Ovary (tissue), 9 donors: ENCODE data around the gene EDIL3. TPM values are rescaled to one million over a fixed set of nuclear protein-coding genes. Genes with fewer than 3 reads are reported as not detected.

ENCODE experiments used
- DNase-seq, 5 donors: peaks; one replicate each; pipeline ENCODE4 v3.0.0-alpha.2; 2019 to 2020
- H3K27ac ChIP-seq, 2 donors: fragments of 200-600 bp; one replicate each; pipeline versions ENCODE4 v1.5.1 to v1.8.0; 2019 to 2022
- H3K27me3 ChIP-seq: fragments of 200-600 bp; one replicate; pipeline ENCODE4 v1.8.0; 2022
- H3K36me3 ChIP-seq: fragments of 200-600 bp; sonication (generic); one replicate; pipeline ENCODE4 v1.5.1; 2019
- H3K4me1 ChIP-seq: one replicate; pipeline ENCODE4 v1.8.1; 2013; ENCODE audit warnings: mild to moderate bottlenecking, moderate library complexity; ENCODE audit not compliant: insufficient read depth
- H3K4me3 ChIP-seq: fragments of 200-600 bp; sonication (generic); one replicate; pipeline ENCODE4 v1.5.1; 2017
- H3K9me3 ChIP-seq, 2 donors: fragments of 200-600 bp in 1 of 2; sonication (generic) in 1 of 2; one replicate each; pipeline versions ENCODE4 v1.5.1 to v1.8.1; 2013 to 2019; ENCODE audit warnings: mild to moderate bottlenecking in 1 of 2, moderate library complexity in 1 of 2
- CTCF ChIP-seq, 3 donors: fragments of 450-650 bp in 2 of 3; fragments of 200-600 bp in 1 of 3; IDR thresholded peaks; one replicate each; pipeline versions ENCODE4 v1.5.1 to v1.8.0; 2016 to 2022; ENCODE audit warnings: antibody characterized with exemption in 3 of 3, mild to moderate bottlenecking in 1 of 3
- EP300 ChIP-seq: sonication (generic); formaldehyde crosslinking; IDR thresholded peaks from one replicate; pipeline ENCODE4 v1.6.1; 2017; ENCODE audit warnings: antibody characterized with exemption
- POLR2A ChIP-seq: fragments of 450-650 bp; IDR thresholded peaks from one replicate; pipeline ENCODE4 v1.6.1; 2017; ENCODE audit warnings: antibody characterized with exemption, mild to moderate bottlenecking, moderate library complexity
- WGBS, 3 donors: extraction: QIAGEN DNeasy Blood & Tissue Kit in 1 of 3; methylation state at CpG; one replicate each; pipeline versions ENCODE4 v1.1.5 to v1.1.7; 2013 to 2017; 5-methylcytosine and 5-hydroxymethylcytosine counted together
- intact Hi-C, 4 donors: fragments of 100-400 bp; cut with DNase I; formaldehyde crosslinking; loops; one replicate each; pipeline versions ENCODE4 v1.11.0 to v1.15.1; 2022 to 2023
- polyA plus RNA-seq, 2 donors: library from polyadenylated mRNA; stranded (reverse); fragments of 200-250 nt in 1 of 2; fragments of 350-450 nt in 1 of 2; fragmentation: Illumina TruSeq in 1 of 2; extraction: RNeasy Lipid Tissue Mini Kit (QIAGEN cat#74804) in 1 of 2; gene quantifications; one replicate each; pipeline ENCODE4 v1.2.3, GENCODE V29; 2013 to 2014
- total RNA-seq, 7 donors: library from RNA; depleted of rRNA in 2 of 7; stranded (reverse); fragments of >200 nt in 2 of 7; fragmentation: NEBNext Ultra II Directional in 3 of 7; extraction: Animal tissue kit (Norgen Biotek cat#: 25700) in 3 of 7; gene quantifications; one replicate each; pipeline versions ENCODE4 v1.1.0 to v1.2.4, GENCODE V29; 2016 to 2023
- donor health status: DM: no; HTN: no; CAD: no; lungs with moderate emphysema.
- donor health status: DM: no; HTN: no; CAD: no.
- donor health status: Bipolar disorder and iron deficiency.
- donor health status: DM: yes; HTN: yes; CAD: no.
- donor health status: DM: no; HTN: no; CAD: no.
- donor health status: DM: yes; HTN: yes; CAD: no.

EDIL3 gene
- total and polyA plus RNA-seq, 9 donors: 5.9 to 41.5 (median 9.7) TPM

DNA sequence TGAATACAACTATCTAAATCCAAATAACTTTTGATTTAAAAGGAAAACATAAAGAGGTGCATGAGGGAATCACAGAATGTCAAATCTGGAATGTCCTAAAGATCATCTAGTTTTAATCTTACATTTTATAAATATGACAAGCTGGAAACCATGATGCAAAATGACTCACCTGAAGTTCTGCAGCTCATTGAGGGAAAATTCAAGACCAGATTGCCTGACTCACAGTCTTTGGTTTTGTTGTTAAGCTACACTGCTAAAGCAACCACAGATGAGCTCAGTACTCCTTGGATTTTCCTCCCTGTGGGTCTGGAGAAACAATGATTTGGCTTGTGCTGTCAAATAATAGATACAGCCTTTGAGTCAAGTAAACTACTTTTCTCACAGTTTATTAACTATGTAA is 19.1 kb upstream of the EDIL3 start:
- no peak overlapping the region for H3K4me3 ChIP-seq
- no peak for DNase-seq
- TF ChIP-seq CTCF (IDR thresholded peaks at IDR 0.05) (no peak), EP300 (no peak), POLR2A (no peak)
- H3K36me3 ChIP-seq: no peaks in the 10 kb centered on the region
- intact Hi-C loops: no loop called here
- H3K9me3 ChIP-seq: no peaks in the 10 kb centered on the region
- no peak overlapping the region for H3K27ac ChIP-seq
- H3K27me3 ChIP-seq: no peaks in the 10 kb centered on the region
- H3K4me1 ChIP-seq: no peaks in the 10 kb centered on the region

GRCh38 chr5:84397385-84397784 is 12.7 kb upstream of the EDIL3 start:
- 93 to 98% (median 97%) methylated on average over 1 of the region's 1 CpG for WGBS, 3 donors
- intact Hi-C loops: no loop called here
- Histone ChIP-seq H3K36me3 (no peaks in the 10 kb centered on the region), H3K27me3 (no peaks in the 10 kb centered on the region), H3K4me1 (no peaks in the 10 kb centered on the region), H3K9me3 (no peaks in the 10 kb centered on the region), H3K27ac (no peak overlapping the region), H3K4me3 (no peak overlapping the region)
- DNase-seq: no peak
- TF ChIP-seq EP300 (no peak), POLR2A (no peak), CTCF (IDR thresholded peaks at IDR 0.05) (no peak)

GRCh38 chr5:84393969-84394368 is 9.3 kb upstream of the EDIL3 start:
- TF ChIP-seq CTCF (IDR thresholded peaks at IDR 0.05) (no peak), EP300 (no peak), POLR2A (no peak)
- H3K4me1 ChIP-seq: no peaks in the 10 kb centered on the region
- WGBS, 3 donors: 85 to 87% (median 86%) methylated on average over 6 of the region's 6 CpGs
- no peaks in the 10 kb centered on the region for H3K36me3 ChIP-seq
- H3K27ac ChIP-seq: no peak overlapping the region
- no peak overlapping the region for H3K4me3 ChIP-seq
- intact Hi-C loops: no loop called here
- no peaks in the 10 kb centered on the region for H3K27me3 ChIP-seq
- H3K9me3 ChIP-seq: no peaks in the 10 kb centered on the region
- no peak for DNase-seq

GRCh38 chr5:84392836-84393235 is 8.2 kb upstream of the EDIL3 start:
- Histone ChIP-seq H3K4me1 (no peaks in the 10 kb centered on the region), H3K9me3 (no peaks in the 10 kb centered on the region), H3K27me3 (no peaks in the 10 kb centered on the region), H3K4me3 (no peak overlapping the region), H3K36me3 (no peaks in the 10 kb centered on the region), H3K27ac (no peak overlapping the region)
- TF ChIP-seq EP300 (no peak), POLR2A (no peak), CTCF (IDR thresholded peaks at IDR 0.05) (no peak)
- whole genome bisulfite sequencing, 3 donors: 92 to 97% (median 96%) methylated on average over 2 of the region's 2 CpGs
- no peak for DNase-seq
- intact Hi-C loops: no loop called here

DNA sequence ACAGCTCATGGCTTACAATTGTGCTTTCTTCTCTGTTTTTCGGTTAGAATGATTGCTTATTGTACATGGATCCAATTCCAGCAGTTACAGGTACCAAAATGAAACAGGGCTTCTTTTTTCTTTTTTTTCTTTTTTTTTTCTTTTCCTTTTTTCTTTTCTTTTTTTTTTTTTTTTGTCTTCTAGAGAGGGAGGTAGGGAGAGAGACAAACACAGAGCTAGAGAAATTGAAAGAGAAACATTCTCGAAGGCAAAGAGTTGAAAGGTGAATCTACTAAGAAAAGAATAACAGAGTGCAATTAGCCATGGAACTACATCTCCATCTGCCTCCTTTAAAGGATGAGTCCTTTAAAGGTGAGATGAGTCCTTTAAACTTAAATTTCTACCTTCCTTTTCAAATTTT is 1.0 kb upstream of the EDIL3 start:
- Histone ChIP-seq H3K27me3 (no peaks in the 10 kb centered on the region), H3K27ac (no peak overlapping the region), H3K4me3 (peak overlapping the region; percentile 57), H3K36me3 (no peaks in the 10 kb centered on the region), H3K9me3 (no peaks in the 10 kb centered on the region), H3K4me1 (peaks cover 8% of the 10 kb centered on the region)
- intact Hi-C loops: no loop called here
- DNase-seq: no peak
- WGBS, 3 donors: 34 to 38% (median 35%) methylated on average over 2 of the region's 2 CpGs
- TF ChIP-seq CTCF (IDR thresholded peaks at IDR 0.05): no peak
- no peak for TF ChIP-seq EP300
- TF ChIP-seq POLR2A: no peak
